NCI-H146 (cell line): ENCODE measurements around the gene ZNF264.
"Not testable (repeated sequence)": the region's sequence is repeated elsewhere in the genome, so short reads cannot be mapped to it uniquely, and the experiment has no call there.

Experiments used
- DNase-seq: peaks from one replicate; lab custom pipeline; 2025; lab: John Stamatoyannopoulos, UW

The ZNF264 gene

DNA sequence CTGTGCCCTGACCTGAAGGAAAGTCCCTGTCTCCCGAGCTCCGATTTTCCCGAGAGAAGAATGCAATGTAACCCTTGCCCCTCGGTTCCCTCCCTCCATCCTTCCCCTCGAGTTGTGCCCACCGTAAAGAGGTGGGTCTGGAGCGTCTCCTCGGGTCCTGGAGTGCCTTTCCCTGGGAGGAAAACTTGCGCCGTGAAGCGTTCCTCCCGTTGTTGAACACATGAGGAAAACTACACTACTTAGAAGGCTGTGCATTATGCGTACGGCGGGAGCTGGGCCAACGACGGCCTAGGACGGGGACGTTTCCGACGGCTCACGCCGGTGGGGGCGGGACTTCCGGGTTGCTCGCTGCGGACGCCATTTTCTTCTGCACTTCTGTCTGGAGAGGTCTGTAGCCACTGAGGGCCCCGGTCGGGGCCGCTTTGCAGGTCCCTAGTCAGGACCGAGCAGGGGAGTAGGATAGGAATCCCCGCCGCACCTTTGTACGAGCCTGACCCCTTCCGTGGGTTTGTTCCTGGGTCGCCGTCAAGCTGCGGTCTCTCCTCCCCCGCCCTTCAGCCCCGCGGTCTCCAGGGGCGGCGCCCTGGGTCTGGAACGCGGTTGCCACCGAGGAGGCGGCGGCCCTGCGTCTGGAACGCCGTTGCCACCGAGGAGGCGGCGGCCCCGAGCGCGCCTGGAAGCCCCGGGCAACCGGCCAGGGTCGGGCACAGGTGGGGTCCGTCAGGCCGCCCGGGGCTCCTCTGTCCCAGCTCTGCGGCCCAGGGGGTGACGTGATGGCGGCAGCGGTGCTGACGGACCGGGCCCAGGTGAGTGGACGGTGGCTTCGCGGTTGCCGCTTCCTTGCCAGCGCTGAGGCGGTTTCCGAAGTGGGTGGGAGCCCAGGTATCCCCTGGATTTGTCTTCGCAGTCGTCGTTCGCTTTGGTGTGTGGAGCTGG, at the start of gene ZNF264:
TSS of gene ZNF264 (plus strand) at position 360 of the 936 bp plus-strand sequence. CDS start at position 774, 414 bp downstream.
- DNase-seq: peak; percentile 88

GRCh38 chr19:57141699-57142098, 49.6 kb upstream of the ZNF264 start:
- DNase-seq: no peak

GRCh38 chr19:57152921-57153320, 38.4 kb upstream of the ZNF264 start:
- DNase-seq: no peak

GRCh38 chr19:57161985-57162539, 29.2 kb upstream of the ZNF264 start:
- DNase-seq: no peak

DNA sequence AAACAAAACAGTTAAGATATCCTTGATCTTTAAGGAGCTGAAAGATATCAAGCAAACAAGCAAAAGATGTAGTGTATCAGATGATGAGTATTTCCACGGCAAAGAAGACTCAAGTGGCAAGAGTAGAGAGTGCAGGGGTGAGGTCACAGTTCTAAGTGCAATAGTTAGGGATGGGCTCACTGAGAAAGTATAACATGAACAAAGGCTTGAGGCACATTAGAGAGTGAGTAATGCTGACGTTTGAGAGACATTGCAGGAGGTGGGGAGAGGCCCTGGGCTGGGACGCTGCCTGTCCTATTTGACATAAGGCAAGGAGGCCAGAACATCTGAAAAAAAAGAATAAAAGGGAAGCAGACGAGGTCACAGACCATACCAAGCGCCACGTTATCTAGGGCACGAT, 25.5 kb upstream of the ZNF264 start:
- no peak for DNase-seq

GRCh38 chr19:57167385-57167784, 23.9 kb upstream of the ZNF264 start, which contains the start of gene DUXA:
Gene DUXA, minus strand, starts transcription at chr19:57167485. Its CDS starts 42 bp downstream, at chr19:57167443.
- DNase-seq: no peak

DNA sequence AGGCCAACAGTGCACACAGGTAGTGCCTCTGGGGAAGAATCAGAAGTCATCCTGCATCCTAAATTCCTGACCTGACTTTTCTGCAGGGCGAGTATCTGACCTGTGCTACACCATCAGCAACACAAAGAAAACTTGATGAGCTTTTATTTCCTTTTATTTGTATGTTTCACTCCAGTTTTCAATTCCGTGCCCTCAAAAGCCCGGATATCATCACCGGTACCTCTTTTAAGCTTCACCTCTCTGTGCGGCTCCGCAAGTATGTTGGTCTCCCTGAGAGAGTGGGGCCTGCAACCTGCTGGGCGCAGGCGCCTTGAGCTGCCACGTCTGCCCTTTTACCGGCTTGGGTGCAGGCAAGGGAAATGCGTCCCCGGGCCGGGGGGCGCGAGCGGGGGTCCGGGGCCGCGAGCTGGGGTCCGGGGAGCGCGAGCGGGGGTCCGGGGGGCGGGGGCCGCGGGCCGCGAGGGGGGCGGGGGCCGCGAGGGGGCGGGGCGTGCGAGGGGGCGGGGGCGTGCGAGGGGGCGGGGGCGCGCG, 19.7 kb upstream of the ZNF264 start:
- peak; percentile 65 for DNase-seq

DNA sequence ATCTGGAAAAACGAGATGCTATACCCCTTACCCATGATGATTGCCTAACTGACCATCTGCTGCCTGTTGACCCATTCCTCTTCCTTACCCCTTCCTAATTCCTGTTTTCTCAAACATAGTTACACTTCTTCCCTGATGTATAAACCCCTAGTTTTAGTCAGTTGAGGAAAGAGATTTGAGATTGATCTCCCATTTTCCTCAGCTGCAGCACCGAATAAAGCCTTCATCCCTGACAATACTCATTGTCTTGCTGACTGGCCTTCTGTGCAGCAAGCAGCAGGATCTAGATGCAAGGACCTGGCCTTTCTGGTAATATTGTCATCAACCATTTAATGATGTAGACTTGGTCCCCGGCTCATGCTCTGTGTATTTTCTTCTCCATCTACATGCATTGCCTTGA, 999 bp upstream of the ZNF264 start:
- DNase-seq: no peak

GRCh38 chr19:57192077-57192420, 749 bp downstream of the ZNF264 start:
- no peak for DNase-seq

- DNase-seq: no peak
Measured at GRCh38 chr19:57192993-57193392, 1.7 kb downstream of the ZNF264 start.

GRCh38 chr19:57197874-57198273, 6.6 kb downstream of the ZNF264 start:
- not testable (repeated sequence) for DNase-seq

GRCh38 chr19:57202160-57202559, 10.9 kb downstream of the ZNF264 start:
- no peak for DNase-seq

DNA sequence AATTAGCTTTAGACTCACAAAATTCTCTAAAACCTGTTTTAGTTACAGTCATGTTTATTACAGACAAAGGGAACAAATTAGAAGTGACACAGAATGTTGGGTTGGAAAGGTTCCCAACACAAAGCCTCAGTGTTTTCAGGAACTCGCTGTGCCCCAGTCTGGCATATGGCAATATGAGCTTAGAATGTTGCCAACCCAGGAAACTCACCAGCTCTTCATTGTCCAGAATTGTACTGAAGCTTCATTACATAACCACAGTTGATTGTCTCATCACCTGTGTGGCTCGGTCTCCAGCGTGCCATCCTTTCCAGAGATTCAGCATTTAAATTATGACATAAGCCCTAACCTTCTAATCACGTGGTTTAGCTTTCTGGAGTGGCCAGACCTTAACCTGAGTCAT, 19.1 kb downstream of the ZNF264 start:
- no peak for DNase-seq

DNA sequence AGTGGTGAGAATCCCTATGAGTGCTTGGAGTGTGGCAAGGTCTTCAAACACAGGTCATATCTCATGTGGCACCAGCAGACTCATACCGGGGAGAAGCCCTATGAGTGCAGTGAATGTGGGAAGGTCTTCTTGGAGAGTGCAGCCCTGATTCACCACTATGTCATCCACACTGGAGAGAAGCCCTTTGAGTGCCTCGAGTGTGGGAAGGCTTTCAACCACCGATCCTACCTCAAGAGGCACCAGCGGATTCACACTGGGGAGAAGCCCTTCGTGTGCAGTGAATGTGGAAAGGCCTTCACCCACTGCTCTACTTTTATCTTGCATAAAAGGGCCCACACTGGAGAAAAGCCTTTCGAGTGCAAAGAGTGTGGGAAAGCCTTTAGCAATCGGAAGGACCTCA, 20.8 kb downstream of the ZNF264 start:
- no peak for DNase-seq

GRCh38 chr19:57227502-57227901, 36.2 kb downstream of the ZNF264 start:
- DNase-seq: no peak

DNA sequence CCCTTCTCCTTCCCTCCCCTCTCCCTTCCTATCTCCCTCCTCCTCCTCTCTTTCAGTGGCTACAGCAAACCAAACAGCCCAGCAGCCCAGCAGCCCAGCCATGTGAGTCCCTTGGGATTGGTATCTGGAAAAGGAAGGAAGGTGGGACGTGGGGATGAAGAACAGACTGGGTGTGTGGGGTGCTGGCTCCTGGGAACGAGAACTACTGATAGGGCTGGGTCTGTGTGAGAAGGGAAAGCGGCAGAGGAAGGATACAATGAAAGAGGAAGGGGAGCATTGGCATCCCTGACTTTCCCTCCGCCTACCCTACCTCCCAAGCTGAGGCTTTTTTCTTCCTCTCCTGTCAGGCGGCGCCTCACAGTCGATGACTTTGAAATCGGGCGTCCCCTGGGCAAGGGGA, 40.4 kb downstream of the ZNF264 start:
- DNase-seq: no peak

- DNase-seq: no peak
Measured at GRCh38 chr19:57233207-57233606, 41.9 kb downstream of the ZNF264 start.

GRCh38 chr19:57239982-57240310, 48.6 kb downstream of the ZNF264 start:
- no peak for DNase-seq

DNA sequence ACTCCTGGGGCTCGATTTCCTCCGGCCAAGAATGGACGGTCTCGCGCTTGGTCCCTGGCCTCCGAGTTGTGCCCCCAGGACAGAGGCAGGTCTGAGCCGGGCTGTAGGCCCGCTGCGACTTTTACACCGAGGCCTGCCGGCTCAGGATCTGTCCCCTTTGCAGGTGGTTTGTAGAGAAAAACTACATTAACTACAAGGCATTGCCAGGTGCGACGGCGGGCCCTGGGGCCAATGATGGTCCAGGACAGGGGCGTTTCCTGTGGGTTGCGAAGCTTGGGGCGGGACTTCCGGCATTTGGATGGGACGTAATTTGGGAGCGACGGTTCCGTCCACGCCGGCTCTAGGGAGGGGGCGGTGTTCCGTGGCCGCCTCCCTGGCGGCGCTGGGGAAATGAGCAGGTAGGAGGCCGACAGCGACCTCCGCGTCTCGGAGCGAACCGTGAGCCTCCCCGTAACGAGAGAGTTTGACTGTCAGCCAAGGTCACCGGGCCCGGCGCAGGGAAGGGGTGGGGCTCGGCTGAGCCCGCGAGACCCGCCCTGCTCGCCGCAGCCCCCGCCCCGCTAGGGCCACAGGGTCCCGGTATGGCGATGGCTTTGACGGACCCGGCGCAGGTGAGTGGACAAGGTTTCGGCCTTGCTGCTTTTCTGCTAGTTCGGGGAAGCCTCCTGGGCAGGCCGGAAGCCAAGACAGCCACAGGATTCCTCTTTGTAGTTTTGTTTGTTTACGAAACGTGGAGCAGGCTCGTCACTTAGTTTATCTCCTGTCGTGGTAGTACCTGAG, 49.2 kb downstream of the ZNF264 start, which contains the start of gene ZNF805:
TSS of gene ZNF805 (plus strand) at position 322 of the 780 bp plus-strand sequence. CDS start at position 582, 260 bp downstream.
- DNase-seq: peak; percentile 96

DNA sequence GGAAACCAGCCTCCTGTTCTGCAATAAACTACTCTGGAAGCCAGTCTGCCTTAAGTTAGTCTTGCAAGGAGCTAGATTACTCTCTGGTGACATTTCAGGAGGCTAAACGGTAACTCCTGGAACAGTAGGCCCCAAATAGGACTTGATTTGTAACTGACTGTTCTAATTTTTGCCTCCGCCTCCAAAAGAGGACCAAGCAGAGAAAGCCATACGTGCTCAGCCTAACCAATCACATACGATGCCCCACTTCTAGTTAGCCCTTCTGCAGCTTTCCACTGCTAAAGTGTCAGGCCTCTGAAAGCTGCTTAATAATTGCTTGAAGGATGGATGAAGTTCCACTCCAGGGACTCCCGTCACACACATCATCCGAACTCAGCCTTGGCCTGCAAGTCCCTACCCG, 49.9 kb downstream of the ZNF264 start:
- DNase-seq: no peak

DNA sequence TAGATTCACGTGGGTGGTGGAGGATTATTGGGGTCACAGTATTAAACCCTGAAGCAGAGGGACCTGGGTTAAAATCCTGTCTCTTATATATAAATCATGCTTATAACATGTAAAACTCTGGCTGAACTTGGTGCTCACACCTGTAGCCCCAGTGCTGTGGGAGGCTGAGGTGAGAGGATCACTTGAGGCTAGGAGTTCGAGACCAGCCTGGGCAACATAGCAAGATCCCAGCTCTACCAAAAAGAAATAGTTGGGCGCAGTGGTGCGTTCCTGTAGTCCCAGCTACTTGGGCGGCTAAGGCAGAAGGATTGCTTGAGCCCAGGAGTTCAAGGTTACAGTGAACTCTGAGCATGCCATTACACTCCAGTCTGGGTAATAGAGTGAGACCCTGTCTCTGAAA, 51.5 kb downstream of the ZNF264 start:
- no peak for DNase-seq

- DNase-seq: no peak
Measured at GRCh38 chr19:57244513-57244912, 53.2 kb downstream of the ZNF264 start.
